ENCODE results near the gene IL18. TPM values are rescaled to one million over a fixed set of nuclear protein-coding genes. Genes with fewer than 3 reads are reported as not detected.

The IL18 gene
- total RNA-seq, 1 experiment from 2014 or later: 0.74 TPM

GRCh38 chr11:112156956-112157766, 6.7 kb downstream of the IL18 start:
- Mint-ChIP-seq H3K36me3 (no peaks in the 10 kb centered on the region), H3K4me3 (no peak overlapping the region), H3K4me1 (0 out of 2 replicates have a peak, but pooled peaks cover 2% of the 10 kb centered on the region), H3K9me3 (no peaks in the 10 kb centered on the region), H3K27me3 (ENCODE audit: low read depth) (no peaks in the 10 kb centered on the region), H3K27ac (peak overlapping the region; percentile 72; the same call in 1 of the 2 replicates)
- POLR2A ChIA-PET: no interaction called here
- CTCF ChIA-PET: no interaction called here
- no peak for TF ChIP-seq ZNF121 (CRISPR knock-in tag; IDR thresholded peaks at IDR 0.05)
- TF ChIP-seq FOXP1 (CRISPR knock-in tag; IDR thresholded peaks at IDR 0.05; ENCODE audit: borderline replicate concordance): no peak
- TF ChIP-seq, protein P1, sequence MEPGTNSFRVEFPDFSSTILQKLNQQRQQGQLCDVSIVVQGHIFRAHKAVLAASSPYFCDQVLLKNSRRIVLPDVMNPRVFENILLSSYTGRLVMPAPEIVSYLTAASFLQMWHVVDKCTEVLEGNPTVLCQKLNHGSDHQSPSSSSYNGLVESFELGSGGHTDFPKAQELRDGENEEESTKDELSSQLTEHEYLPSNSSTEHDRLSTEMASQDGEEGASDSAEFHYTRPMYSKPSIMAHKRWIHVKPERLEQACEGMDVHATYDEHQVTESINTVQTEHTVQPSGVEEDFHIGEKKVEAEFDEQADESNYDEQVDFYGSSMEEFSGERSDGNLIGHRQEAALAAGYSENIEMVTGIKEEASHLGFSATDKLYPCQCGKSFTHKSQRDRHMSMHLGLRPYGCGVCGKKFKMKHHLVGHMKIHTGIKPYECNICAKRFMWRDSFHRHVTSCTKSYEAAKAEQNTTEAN (CRISPR knock-in tag; IDR thresholded peaks at IDR 0.05): no peak
- TF ChIP-seq TCF7 (CRISPR knock-in tag; IDR thresholded peaks at IDR 0.05; ENCODE audit: low read depth): no peak
- TF ChIP-seq, protein P2, sequence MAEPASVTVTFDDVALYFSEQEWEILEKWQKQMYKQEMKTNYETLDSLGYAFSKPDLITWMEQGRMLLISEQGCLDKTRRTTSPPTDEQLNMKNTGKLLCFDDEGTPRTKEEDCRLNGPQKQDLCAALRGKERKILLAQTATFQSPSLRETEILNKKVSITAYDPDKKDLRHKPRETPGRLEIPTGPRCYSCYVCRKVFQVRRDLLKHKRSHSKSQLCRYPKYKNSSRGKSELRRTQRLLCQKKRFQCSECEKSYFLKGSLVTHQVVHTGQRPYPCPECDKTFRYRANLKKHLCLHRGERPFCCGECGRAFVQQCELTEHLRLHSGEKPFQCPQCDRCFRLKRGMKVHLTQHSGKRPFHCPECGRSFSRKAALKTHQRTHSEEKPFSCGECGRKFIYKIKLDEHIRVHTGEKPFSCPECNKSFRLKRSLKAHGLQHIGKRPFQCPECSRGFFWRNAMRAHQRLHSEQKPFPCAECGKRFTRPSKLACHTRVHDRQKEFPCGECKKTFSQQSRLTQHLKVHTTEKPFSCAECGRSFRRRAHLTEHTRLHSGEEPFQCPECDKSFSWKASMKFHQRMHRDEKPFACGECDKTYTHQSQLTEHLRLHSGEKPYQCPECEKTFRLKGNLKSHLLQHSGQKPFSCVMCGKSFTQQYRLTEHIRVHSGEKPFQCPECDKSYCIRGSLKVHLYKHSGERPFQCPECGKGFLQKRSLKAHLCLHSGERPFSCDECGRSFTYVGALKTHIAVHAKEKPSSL (CRISPR knock-in tag; conservative IDR thresholded peaks at IDR 0.05): no peak
- no peak for TF ChIP-seq TEAD4 (CRISPR knock-in tag; IDR thresholded peaks at IDR 0.05)
- no peak for TF ChIP-seq OVOL2 (CRISPR knock-in tag; IDR thresholded peaks at IDR 0.05; ENCODE audit: borderline replicate concordance)
- no peak for TF ChIP-seq NFE2L1 (CRISPR knock-in tag; IDR thresholded peaks at IDR 0.05)
- TF ChIP-seq, protein P3, sequence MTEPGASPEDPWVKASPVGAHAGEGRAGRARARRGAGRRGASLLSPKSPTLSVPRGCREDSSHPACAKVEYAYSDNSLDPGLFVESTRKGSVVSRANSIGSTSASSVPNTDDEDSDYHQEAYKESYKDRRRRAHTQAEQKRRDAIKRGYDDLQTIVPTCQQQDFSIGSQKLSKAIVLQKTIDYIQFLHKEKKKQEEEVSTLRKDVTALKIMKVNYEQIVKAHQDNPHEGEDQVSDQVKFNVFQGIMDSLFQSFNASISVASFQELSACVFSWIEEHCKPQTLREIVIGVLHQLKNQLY (CRISPR knock-in tag; IDR thresholded peaks at IDR 0.05): no peak
- TF ChIP-seq EMX1 (CRISPR knock-in tag; IDR thresholded peaks at IDR 0.05): no peak
- TF ChIP-seq ETV6 (CRISPR knock-in tag; IDR thresholded peaks at IDR 0.05): no peak
- TF ChIP-seq HMGA2 (CRISPR knock-in tag; IDR thresholded peaks at IDR 0.05): no peak
- no peak for TF ChIP-seq MAX (CRISPR knock-in tag; IDR thresholded peaks at IDR 0.05)
- TF ChIP-seq NFATC4 (CRISPR knock-in tag; IDR thresholded peaks at IDR 0.05): no peak
- TF ChIP-seq SP1 (CRISPR knock-in tag; conservative IDR thresholded peaks at IDR 0.05): no peak
- TF ChIP-seq KAT7 (CRISPR knock-in tag; IDR thresholded peaks at IDR 0.05; ENCODE audit: borderline replicate concordance): no peak
- no peak for TF ChIP-seq ZNF263 (CRISPR knock-in tag; IDR thresholded peaks at IDR 0.05; ENCODE audit: low read depth)
- no peak for ATAC-seq
- DNase-seq (ENCODE audit: low spot score): no peak

DNA sequence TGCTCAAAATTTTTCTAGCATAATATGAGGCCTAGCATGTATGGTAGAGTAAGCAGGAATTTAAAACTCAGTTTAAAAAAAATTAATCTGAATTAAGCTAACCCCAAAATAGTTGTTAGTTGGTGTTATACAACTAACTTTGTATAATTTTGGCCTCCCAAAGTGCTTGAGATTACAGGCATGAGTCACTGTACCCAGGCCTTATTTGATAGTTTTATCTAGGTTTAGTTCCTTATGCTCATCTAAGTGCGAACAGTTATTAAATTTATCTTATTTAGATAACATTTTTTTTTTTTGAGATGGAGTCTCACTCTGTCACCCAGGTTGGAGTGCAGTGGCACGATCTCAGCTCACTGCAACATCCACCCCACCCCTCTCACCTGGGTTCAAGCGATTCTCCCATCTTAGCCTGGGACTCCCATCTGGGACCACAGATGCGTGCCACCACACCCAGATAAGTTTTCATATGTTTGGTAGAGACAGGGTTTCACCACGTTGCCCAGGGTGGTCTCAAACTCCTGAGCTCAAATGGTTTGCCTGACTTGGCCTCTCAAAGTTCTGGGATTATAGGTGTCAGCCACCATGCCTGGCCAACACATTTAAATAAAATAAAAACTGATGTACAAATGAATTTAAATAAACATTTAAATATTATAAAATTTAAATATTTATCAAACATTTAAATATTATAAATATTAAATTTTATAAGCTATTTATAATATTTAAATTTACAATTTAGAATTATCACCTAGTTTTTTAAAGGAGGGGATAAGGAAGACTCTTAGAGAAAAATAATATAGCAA, 7.5 kb downstream of the IL18 start:
- ATAC-seq (no peak), DNase-seq (ENCODE audit: low spot score) (no peak)
- H3K36me3 Mint-ChIP-seq: no peaks in the 10 kb centered on the region
- TF ChIP-seq, protein P4, sequence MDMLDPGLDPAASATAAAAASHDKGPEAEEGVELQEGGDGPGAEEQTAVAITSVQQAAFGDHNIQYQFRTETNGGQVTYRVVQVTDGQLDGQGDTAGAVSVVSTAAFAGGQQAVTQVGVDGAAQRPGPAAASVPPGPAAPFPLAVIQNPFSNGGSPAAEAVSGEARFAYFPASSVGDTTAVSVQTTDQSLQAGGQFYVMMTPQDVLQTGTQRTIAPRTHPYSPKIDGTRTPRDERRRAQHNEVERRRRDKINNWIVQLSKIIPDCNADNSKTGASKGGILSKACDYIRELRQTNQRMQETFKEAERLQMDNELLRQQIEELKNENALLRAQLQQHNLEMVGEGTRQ (CRISPR knock-in tag; IDR thresholded peaks at IDR 0.05): no peak
- peak; percentile 96 for TF ChIP-seq HMGA2 (CRISPR knock-in tag; IDR thresholded peaks at IDR 0.05)
- H3K4me3 Mint-ChIP-seq: no peak overlapping the region
- CTCF ChIA-PET: no interaction called here
- no peak overlapping the region for H3K27ac Mint-ChIP-seq
- H3K9me3 Mint-ChIP-seq: no peaks in the 10 kb centered on the region
- H3K4me1 Mint-ChIP-seq: 0 out of 2 replicates have a peak, but pooled peaks cover 2% of the 10 kb centered on the region
- H3K27me3 Mint-ChIP-seq (ENCODE audit: low read depth): no peaks in the 10 kb centered on the region
- POLR2A ChIA-PET: no interaction called here

Measured in WTC11 (cell line).